GM19023 (cell line): ENCODE results near the gene SRC.

Experiments
- ATAC-seq: cut with Tn5 transposase; IDR thresholded peaks from one replicate; pipeline ENCODE4 v1.9.1; 2021; ENCODE audit warnings: mild to moderate bottlenecking, moderate library complexity; ENCODE audit not compliant: unreplicated experiment

SRC gene

GRCh38 chr20:37314617-37315016 is 31.3 kb upstream of the SRC start:
- no peak for ATAC-seq

DNA sequence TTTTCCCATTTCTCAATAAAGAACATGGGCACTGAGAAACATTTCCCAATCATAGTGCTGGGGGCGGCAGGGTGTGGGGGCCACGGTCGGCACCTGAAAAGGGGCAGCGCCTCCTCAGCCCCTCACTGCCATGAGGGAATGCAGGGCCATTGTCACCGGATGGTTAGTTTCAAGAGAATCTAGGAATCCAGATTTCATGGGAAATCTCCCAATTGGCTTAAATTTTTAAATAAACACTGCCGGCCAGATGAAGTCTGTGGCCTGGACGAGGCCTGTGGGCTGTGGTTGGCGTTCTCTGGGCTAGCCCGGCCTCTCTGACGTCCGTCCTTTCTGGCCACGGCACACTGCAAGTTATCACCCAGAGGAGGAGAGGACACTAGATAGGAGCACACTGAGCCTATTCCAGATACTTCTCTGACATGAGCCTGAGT is 30.9 kb upstream of the SRC start:
- ATAC-seq, result no peak

- peak; percentile 57 for ATAC-seq
Observed at GRCh38 chr20:37315452-37316110, 30.4 kb upstream of the SRC start.

DNA sequence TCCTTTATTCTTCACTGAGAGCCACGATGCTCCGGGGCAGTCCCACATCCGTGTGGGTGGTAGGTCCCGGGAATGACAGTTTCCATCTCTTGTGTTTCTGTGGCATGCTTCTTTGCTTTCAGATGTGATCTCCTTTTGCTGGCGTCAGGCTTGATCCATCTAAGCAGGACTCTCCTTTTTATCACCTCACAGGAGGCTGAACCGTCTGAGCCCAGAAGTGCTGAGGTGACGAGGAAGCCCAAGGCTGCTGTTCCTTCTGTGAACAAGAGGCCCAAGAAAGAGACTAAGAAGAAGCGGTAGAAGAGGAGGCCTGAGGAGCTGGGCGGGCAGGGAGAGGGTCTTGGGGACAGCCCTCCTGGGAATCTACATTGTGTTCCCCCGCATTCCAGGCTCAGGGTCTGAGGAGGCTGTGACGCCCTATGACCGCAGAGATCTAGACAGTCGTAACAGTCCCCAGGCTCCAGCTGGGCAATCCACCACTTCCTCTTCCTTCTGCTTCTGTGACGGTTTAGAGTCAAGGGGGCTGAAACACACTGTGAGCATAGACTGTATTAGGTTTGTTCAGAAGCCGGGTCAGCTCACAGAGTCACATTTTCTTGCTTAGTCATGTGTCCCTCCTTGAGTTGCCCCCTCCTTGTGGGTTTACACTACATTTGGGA is 29.7 kb upstream of the SRC start:
- peak; percentile 70 for ATAC-seq

GRCh38 chr20:37316775-37317170 is 29.2 kb upstream of the SRC start:
- no peak for ATAC-seq

DNA sequence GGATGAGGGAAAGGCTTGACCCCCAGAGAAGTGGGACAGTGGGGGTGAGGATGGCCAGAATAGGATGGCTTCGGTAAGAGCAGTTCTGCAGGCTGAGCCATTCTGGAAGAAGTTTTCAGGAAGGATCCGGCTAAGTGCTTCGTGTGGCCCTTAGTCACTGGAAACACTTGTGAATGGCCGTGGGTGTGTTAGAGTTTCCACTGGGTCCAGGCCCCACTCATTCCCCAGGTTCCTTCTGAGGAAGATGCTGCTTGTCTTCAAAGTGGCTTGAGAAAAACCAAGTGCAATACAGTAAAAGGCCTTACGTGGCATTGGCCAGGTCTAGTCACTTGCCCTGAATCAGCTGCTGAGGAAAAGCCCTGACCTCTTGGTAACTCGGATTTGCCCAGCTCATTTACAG is 28.6 kb upstream of the SRC start:
- ATAC-seq, result no peak

DNA sequence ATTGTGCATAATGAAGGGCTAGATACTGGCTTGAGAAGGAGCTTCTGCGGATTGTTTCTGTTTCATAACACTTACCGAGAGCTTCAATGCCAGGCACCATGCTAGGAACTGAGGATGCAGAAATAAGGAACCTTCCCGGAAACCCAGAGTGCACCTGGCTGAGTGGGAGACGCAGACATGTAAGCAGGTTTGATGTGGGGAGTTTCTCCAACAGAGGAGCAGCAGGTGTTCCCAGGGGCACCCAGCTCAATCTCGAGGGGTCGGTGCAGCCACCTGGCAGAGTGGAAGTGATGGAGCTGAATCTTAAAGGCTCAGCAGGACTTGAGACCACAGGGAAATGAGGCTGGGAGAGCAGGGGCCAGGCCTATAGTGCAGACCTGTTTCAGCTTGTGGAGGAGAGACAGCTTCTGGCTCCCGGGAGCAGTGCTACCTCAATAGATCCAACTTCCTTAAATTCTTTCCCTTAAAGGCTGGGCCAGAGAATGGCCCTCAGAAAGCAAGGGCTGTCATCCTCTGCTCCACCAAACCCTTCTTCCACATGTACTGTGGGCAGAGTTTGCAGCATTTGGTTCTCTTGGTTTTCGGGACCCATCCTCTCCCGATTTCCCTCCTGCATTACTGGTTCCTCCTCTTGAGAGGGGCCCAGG is 27.8 kb upstream of the SRC start:
- ATAC-seq, result no peak

GRCh38 chr20:37319151-37319671 is 26.7 kb upstream of the SRC start:
- ATAC-seq, result no peak

- ATAC-seq, result no peak
Observed at GRCh38 chr20:37323985-37324384, 22.0 kb upstream of the SRC start.

DNA sequence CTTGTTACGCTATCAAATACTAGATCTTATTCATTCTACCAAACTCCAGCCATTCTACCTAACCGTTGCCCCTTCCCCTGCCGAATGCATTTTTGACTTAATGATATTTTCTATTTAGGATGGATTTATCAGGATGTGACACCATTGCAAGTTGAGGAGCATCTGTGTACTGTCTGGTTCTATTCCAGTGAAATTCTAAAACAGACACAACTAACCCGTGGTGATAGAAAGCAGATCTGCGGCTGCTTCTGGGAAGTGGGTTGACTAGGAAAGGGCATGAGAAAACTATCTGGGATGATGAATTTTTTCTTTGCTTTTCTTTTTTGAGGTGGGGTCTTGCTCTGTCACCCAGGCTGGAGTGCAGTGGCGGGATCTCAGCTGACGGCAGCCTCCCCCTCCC is 20.7 kb upstream of the SRC start:
- no peak for ATAC-seq

DNA sequence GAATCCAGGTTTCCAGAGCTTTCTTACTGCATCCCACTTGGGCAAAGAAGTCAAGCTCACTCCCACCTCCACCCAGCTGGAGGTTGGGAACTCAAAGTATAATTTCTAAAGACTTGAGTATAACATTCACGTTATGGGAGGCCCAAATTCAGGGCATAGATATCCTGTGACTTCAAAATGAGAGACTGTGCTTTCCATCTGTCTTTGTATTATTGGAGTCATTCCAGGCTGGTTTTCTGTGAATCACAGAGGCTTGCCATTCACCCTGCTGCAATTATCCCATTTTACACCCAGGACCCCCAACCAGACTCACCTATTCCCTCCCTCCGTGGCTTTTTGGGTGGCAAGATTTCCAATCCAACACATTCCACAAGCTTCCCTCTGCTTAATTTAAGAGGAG is 19.3 kb upstream of the SRC start:
- ATAC-seq, result no peak

GRCh38 chr20:37327748-37328147 is 18.2 kb upstream of the SRC start:
- no peak for ATAC-seq

DNA sequence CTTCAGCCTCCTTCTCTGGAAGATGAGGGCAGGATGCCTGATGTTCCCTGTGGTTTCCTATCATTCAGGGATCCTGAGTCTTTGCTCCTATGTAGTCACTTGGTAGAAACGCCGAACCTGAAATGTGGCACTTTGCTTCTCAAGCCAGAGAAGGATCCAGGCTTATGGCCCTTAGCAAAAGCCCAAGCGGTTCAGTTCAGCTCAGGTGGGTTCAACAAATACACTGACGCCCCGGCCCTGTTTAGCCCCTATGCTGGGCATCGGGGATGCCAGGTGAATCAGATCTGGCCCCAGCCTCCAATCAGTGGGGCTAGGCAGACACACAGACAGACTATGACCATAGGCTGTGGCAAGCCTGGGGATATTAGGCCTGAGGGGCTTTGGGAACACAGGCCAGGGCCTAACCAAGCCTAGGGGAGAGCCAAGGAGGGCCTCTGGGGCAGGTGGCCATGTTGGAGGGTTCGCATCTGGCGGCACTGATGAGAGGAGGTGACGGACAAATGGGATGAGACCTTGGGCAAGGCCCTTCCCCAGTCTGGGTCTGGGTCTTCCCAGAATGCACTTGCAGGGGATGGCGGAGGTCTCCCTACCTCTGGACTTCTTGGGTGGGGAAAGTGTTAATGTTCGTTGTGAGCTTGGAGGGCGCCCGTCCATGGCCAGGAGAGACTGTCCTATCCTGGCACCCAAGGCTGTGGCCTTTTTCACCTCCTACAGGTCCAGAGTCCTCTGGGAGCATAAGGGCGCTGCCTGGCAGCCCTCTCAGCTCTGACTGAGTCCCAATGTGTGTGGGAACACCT is 17.6 kb upstream of the SRC start:
- no peak for ATAC-seq

DNA sequence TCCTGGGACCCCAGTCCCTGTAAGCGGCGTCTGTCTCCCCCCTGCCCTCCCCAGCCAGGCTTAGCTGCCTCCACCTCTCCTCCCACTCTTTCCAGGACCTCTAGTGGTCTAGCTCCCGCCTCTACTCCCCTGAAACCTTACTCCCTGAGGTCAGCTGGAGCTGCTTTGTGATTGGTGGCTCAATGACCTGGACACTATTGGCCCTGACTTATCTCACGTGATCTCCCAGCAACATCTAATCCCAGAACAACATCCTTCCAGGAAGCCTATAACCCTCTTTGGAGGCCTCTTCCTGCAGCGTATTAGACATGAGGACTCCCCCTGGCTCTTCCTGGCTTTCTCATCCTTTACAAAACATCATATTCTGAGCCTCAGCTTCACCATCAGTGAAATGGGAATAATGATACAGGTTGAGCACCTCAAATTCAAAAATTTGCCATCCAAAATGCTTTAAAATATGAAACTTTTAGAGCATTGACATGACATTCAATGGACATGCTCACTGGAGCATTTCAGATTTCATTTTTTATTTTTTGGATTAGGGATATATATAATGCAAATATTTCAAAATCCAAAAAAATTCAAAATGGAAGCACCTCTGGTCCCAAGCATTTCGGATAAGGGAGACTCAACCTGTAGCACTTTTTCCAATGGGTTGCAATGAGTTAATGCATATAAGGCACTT is 16.3 kb upstream of the SRC start:
- ATAC-seq, result no peak

GRCh38 chr20:37330316-37330715 is 15.6 kb upstream of the SRC start:
- ATAC-seq, result no peak

- no peak for ATAC-seq
Observed at GRCh38 chr20:37331060-37331857, 14.7 kb upstream of the SRC start.

DNA sequence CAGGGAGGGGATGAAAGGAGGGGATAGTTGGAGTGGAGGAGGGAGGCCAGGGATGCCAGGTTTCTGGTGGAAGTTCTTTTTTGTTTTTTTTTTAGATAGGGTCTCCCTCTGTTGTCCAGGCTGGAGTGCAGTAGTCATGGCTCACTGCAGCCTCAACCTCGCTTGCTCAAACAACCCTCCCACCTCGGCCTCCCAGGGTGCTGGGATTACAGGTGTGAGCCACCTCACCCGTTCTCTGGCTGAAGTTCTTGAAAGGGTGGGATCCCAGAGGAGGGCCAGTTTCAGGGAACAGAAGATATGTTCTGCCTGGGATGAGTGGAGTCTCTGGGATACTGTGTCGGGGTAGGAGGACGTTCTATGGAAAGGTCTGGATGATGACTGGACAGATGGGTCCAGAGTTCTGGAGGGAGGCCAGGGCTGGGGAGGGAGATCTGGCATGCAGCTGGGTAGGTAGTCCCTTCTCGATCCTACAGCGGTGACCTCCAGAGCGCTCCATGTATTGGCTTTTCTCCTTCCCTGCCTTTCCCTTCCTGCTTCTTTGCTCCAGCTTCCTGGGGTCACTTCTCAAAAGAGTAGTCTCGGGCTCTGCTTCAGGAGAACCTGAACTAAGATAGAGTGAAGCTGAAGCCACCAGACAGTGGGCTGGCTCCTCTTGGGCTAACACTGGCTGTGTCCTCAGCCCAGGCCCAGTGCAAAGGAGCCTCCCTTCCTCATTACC is 12.7 kb upstream of the SRC start:
- ATAC-seq, result no peak

- no peak for ATAC-seq
Observed at GRCh38 chr20:37333848-37334318, 12.1 kb upstream of the SRC start.

DNA sequence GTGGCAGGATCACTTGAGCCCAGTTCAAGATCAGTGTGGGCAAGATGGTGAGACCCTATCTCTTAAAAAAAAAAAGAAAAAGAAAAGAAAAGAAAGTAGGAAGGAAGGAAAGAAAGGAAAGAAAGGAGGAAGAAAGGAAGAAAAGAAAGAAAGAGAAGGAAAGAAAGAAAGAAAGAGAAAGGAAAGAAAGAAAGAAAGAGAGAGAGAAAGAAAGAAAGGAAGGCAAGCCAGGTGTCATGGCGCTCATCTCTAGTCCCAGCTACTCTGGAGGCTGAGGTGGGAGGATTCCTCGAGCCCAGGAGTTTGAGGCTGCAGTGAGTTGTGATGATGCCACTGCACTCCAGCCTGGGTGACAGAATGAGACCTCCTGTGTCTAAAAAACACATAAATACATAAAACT is 11.5 kb upstream of the SRC start:
- ATAC-seq, result no peak
